ENCODE measurements around the gene FAM193B. TPM values are rescaled to one million over a fixed set of nuclear protein-coding genes. Genes with fewer than 3 reads are reported as not detected.
A peak's percentile ranks its signal among the peaks of the same experiment; 100 is the strongest.
"Not testable (repeated sequence)": the region's sequence is repeated elsewhere in the genome, so short reads cannot be mapped to it uniquely, and the experiment has no call there.

The FAM193B gene
- total RNA-seq, 1 donor from 2014 or later: 79.1 TPM

DNA sequence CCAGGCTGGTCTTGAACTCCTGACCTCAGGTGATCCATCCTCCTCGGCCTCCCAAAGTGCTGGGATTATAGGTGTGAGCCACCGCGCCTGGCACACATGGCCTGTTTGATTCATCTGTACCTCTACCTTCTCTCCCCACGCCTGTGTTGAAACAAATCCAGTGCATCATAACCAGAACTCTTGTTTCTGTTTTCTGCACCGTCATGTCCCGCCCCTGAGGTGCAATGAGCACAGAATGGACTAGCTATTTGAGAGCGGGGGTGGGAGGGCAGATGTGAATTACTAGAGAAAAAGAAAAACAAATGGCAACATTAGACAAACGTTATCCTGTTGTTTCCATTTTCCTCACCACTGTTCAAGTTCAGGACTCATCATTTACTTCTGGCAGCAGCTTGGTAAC lies 10.7 kb upstream of the FAM193B start:
- TF ChIP-seq, protein P1, sequence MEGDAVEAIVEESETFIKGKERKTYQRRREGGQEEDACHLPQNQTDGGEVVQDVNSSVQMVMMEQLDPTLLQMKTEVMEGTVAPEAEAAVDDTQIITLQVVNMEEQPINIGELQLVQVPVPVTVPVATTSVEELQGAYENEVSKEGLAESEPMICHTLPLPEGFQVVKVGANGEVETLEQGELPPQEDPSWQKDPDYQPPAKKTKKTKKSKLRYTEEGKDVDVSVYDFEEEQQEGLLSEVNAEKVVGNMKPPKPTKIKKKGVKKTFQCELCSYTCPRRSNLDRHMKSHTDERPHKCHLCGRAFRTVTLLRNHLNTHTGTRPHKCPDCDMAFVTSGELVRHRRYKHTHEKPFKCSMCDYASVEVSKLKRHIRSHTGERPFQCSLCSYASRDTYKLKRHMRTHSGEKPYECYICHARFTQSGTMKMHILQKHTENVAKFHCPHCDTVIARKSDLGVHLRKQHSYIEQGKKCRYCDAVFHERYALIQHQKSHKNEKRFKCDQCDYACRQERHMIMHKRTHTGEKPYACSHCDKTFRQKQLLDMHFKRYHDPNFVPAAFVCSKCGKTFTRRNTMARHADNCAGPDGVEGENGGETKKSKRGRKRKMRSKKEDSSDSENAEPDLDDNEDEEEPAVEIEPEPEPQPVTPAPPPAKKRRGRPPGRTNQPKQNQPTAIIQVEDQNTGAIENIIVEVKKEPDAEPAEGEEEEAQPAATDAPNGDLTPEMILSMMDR (IDR thresholded peaks at IDR 0.05): no peak
- Mint-ChIP-seq H3K9me3 (ENCODE audit: low read depth) (no peaks in the 10 kb centered on the region), H3K27me3 (ENCODE audit: low read depth) (peaks cover 15% of the 10 kb centered on the region), H3K27ac (ENCODE audit: unreplicated experiment) (no peak overlapping the region), H3K36me3 (ENCODE audit: low read depth) (no peaks in the 10 kb centered on the region), H3K4me1 (ENCODE audit: low read depth) (peaks cover 7% of the 10 kb centered on the region), H3K4me3 (ENCODE audit: unreplicated experiment) (no peak overlapping the region)
- no peak for DNase-seq (ENCODE audit: low spot score)

DNA sequence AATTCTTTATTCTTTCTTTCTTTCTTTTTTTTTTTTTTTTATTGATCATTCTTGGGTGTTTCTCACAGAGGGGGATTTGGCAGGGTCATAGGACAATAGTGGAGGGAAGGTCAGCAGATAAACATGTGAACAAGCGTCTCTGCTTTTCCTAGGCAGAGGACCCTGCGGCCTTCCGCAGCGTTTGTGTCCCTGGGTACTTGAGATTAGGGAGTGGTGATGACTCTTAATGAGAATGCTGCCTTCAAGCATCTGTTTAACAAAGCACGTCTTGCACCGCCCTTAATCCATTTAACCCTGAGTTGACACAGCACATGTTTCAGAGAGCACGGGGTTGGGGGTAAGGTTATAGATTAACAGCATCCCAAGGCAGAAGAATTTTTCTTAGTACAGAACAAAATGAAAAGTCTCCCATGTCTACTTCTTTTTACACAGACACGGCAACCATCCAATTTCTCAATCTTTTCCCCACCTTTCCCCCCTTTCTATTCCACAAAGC lies 5.1 kb upstream of the FAM193B start:
- H3K4me1 Mint-ChIP-seq (ENCODE audit: low read depth): peaks cover 16% of the 10 kb centered on the region

DNA sequence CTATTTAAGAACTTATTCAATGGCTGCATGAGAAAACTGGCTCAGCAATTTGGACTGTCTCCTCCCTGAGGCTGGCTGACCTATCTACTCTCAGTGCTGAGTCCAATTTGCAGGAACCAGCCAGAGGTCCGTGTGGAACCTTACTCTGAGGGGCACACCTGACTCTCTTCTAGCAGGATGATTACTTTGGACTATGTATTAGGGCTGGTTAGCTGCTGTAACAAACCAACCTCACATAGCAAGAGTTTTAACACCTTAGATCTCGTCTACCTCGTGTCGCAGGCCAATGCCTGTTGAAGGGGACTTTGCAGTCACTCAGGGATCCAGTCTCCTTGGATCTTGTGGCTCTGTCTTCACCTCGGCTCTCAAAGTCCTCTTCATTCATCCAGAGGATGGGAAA lies 3.4 kb upstream of the FAM193B start:
- peaks cover 25% of the 10 kb centered on the region for H3K4me1 Mint-ChIP-seq (ENCODE audit: low read depth)
- no peak overlapping the region for H3K27ac Mint-ChIP-seq (ENCODE audit: unreplicated experiment)
- H3K9me3 Mint-ChIP-seq (ENCODE audit: low read depth): no peaks in the 10 kb centered on the region
- TF ChIP-seq, protein P1 (IDR thresholded peaks at IDR 0.05): no peak
- DNase-seq (ENCODE audit: low spot score): no peak
- no peaks in the 10 kb centered on the region for H3K27me3 Mint-ChIP-seq (ENCODE audit: low read depth)
- H3K4me3 Mint-ChIP-seq (ENCODE audit: unreplicated experiment): no peak overlapping the region
- peaks cover under 1% of the 10 kb centered on the region for H3K36me3 Mint-ChIP-seq (ENCODE audit: low read depth)

More for the DNA sequence above, 5.1 kb upstream of the FAM193B start:
- not testable (repeated sequence) for H3K27ac Mint-ChIP-seq (ENCODE audit: unreplicated experiment); DNase-seq (ENCODE audit: low spot score); H3K27me3 Mint-ChIP-seq (ENCODE audit: low read depth); H3K4me3 Mint-ChIP-seq (ENCODE audit: unreplicated experiment); H3K36me3 Mint-ChIP-seq (ENCODE audit: low read depth); H3K9me3 Mint-ChIP-seq (ENCODE audit: low read depth)

DNA sequence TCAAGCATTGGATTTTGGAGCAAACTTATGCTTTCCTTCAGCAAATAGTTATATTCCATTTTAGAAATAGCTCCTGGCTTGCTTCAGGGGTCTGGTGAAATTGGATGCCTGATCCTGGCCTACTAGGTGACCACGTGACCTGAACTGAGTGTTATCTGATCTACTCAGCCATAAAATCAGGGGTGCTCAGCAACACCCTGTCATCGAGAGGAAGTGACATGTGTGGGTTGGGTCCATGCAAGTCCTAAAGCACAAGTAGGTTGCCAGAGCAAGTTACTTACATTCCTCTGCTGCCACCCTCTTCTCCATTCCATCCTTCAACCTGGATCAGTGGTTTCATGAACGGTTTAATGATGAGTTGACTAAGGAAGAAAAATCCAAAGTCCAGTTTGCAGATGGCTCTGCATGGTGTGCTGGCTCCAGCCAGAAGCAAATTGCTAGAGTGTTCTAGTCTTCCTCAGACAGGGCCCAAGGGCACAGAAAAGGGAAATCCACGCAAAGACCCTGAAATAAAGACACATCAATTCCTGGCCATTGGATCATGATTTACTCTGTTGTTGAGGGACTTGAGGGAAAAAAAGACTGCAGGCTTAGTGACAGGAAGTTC lies 2.8 kb upstream of the FAM193B start:
- Mint-ChIP-seq H3K27me3 (ENCODE audit: low read depth) (no peaks in the 10 kb centered on the region), H3K27ac (ENCODE audit: unreplicated experiment) (no peak overlapping the region), H3K4me1 (ENCODE audit: low read depth) (peaks cover 31% of the 10 kb centered on the region), H3K36me3 (ENCODE audit: low read depth) (peaks cover 2% of the 10 kb centered on the region), H3K9me3 (ENCODE audit: low read depth) (no peaks in the 10 kb centered on the region), H3K4me3 (ENCODE audit: unreplicated experiment) (no peak overlapping the region)
- TF ChIP-seq, protein P1 (IDR thresholded peaks at IDR 0.05): no peak
- DNase-seq (ENCODE audit: low spot score): no peak

DNA sequence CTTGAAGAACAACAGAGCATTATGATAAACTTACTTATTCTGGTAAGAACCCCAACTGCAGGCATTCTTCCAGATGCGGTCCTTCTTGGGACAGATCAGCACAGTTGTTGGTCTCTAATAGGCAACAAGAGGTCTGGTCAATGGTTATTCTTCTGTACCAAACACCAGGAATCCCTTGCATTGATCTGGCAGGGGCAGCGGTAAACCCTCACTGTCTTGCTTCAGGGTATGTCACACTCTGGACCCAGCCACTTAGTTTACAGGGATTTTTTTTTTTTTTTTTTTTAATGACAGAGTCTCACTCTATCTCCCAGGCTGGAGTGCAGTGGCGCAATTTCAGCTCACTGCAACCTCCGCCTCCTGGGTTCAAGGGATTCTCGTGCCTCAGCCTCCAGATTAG lies 1.3 kb upstream of the FAM193B start:
- no peaks in the 10 kb centered on the region for H3K27me3 Mint-ChIP-seq (ENCODE audit: low read depth)
- TF ChIP-seq, protein P1 (IDR thresholded peaks at IDR 0.05): no peak
- H3K27ac Mint-ChIP-seq (ENCODE audit: unreplicated experiment): no peak overlapping the region
- H3K4me3 Mint-ChIP-seq (ENCODE audit: unreplicated experiment): no peak overlapping the region
- H3K9me3 Mint-ChIP-seq (ENCODE audit: low read depth): no peaks in the 10 kb centered on the region
- no peak for DNase-seq (ENCODE audit: low spot score)
- H3K36me3 Mint-ChIP-seq (ENCODE audit: low read depth): peaks cover 4% of the 10 kb centered on the region
- H3K4me1 Mint-ChIP-seq (ENCODE audit: low read depth): peaks cover 27% of the 10 kb centered on the region

DNA sequence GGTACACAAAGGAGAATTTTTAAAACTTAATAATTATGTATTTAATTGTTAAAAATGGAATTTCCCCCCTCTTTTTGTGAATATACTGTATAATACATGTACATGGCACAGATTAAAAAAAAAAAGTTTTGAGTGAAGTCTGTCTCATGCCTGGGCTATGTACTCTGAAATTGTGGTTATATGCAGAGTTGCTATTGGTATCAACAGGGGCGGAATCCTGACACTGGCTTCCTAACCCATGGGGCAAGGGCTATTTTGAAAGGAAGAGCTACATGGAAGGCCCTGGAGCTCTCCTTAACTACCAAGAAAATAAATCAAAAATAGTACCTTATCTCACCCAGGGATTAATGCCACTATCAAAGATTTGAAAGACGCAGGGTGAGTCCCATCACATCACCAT lies 865 bp upstream of the FAM193B start:
- TF ChIP-seq, protein P1 (IDR thresholded peaks at IDR 0.05): no peak
- H3K4me1 Mint-ChIP-seq (ENCODE audit: low read depth): peaks cover 30% of the 10 kb centered on the region
- peak overlapping the region; percentile 75 for H3K4me3 Mint-ChIP-seq (ENCODE audit: unreplicated experiment)
- DNase-seq (ENCODE audit: low spot score): no peak
- H3K27ac Mint-ChIP-seq (ENCODE audit: unreplicated experiment): no peak overlapping the region
- H3K27me3 Mint-ChIP-seq (ENCODE audit: low read depth): no peaks in the 10 kb centered on the region
- peaks cover 5% of the 10 kb centered on the region for H3K36me3 Mint-ChIP-seq (ENCODE audit: low read depth)
- H3K9me3 Mint-ChIP-seq (ENCODE audit: low read depth): no peaks in the 10 kb centered on the region
